Measurements from ENCODE around the gene DNLZ. TPM values are rescaled to one million over a fixed set of nuclear protein-coding genes. Genes with fewer than 3 reads are reported as not detected.

The DNLZ gene
- total and polyA plus RNA-seq, 9 of the 15 experiments (the other 6 are each of a cell fraction or from before 2014, with no cell fraction given) = 0.17 to 44.6 (median 3.4) TPM

DNA sequence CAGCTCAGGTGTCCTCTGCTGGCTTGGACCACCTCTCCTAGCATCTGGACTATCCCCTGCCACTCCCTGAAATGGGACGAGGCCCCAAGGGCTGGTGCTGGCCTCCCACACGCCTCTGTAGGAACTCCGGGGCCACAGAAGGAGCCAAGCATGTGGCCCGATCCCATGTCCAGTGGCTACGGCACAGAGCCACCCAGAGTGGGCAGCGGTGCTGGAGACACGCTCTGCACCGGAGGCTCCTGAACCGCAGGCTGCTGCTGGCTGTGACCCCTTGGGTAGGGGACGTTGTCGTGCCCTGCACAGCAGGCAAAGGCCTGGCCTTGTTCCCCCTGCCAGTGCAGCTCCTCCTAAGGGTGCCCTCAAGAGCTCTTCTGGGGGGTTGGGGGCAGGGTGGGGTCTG, 16.3 kb upstream of the DNLZ start:
- in situ Hi-C loops (cut with MboI) = no loop called here
- CTCF ChIA-PET (ENCODE audit: low intra/inter-chr PET ratio) = no interaction called here

More for the DNA sequence above, 16.3 kb upstream of the DNLZ start:
- Histone ChIP-seq H4K20me1 (replicated peaks; ENCODE audit: control insufficient read depth, insufficient read depth, low read length) (no peaks in the 10 kb centered on the region), H3K27ac (ENCODE audit: extremely low read depth, low read depth, low read length) (no peak overlapping the region), H3K9me1 (ENCODE audit: control insufficient read depth, insufficient read depth, low read length) (no peaks in the 10 kb centered on the region), H3K9ac (ENCODE audit: insufficient read depth in 1 of 2, low read depth in 2 of 2, low read length in 2 of 2) (peak overlapping the region in 1 of 2 experiments; percentile 26; a peak in 1 of 4 replicates), H3K79me2 (ENCODE audit: control insufficient read depth, insufficient read depth, low read length) (no peaks in the 10 kb centered on the region), H3K4me2 (ENCODE audit: insufficient read depth, low read length) (no peak overlapping the region), H2AFZ (ENCODE audit: low read depth, low read length) (no peak overlapping the region), H3K9me3 (replicated peaks; ENCODE audit: control insufficient read depth, insufficient read depth, low read depth, low read length) (no peaks in the 10 kb centered on the region), H3K36me3 (ENCODE audit: control insufficient read depth, insufficient read depth, low read length) (peaks cover 98% of the 10 kb centered on the region; the same call in 2 of the 3 replicates), H3K4me1 (replicated peaks in 1 of 2; ENCODE audit: control insufficient read depth in 2 of 2, insufficient read depth in 2 of 2, low read length in 2 of 2) (peaks cover 0 to 47% of the 10 kb centered on the region in 2 experiments; a peak in 1 of 5 replicates), H3K27me3 (ENCODE audit: control insufficient read depth in 2 of 2, insufficient read depth in 2 of 2, low read length in 2 of 2) (no peaks in the 10 kb centered on the region), H3K4me3 (no peak overlapping the region)
- no peak for DNase-seq (ENCODE audit: extremely low read depth in 1 of 4, low spot score in 3 of 4)
- no TSS peak for BruUV-seq (replicated peaks)
- FAIRE-seq = no peak
- POLR2A ChIA-PET = no interaction called here
- TF ChIP-seq ZNF431 (CRISPR knock-in tag; IDR thresholded peaks at IDR 0.05) = no peak
- TF ChIP-seq, protein P1, sequence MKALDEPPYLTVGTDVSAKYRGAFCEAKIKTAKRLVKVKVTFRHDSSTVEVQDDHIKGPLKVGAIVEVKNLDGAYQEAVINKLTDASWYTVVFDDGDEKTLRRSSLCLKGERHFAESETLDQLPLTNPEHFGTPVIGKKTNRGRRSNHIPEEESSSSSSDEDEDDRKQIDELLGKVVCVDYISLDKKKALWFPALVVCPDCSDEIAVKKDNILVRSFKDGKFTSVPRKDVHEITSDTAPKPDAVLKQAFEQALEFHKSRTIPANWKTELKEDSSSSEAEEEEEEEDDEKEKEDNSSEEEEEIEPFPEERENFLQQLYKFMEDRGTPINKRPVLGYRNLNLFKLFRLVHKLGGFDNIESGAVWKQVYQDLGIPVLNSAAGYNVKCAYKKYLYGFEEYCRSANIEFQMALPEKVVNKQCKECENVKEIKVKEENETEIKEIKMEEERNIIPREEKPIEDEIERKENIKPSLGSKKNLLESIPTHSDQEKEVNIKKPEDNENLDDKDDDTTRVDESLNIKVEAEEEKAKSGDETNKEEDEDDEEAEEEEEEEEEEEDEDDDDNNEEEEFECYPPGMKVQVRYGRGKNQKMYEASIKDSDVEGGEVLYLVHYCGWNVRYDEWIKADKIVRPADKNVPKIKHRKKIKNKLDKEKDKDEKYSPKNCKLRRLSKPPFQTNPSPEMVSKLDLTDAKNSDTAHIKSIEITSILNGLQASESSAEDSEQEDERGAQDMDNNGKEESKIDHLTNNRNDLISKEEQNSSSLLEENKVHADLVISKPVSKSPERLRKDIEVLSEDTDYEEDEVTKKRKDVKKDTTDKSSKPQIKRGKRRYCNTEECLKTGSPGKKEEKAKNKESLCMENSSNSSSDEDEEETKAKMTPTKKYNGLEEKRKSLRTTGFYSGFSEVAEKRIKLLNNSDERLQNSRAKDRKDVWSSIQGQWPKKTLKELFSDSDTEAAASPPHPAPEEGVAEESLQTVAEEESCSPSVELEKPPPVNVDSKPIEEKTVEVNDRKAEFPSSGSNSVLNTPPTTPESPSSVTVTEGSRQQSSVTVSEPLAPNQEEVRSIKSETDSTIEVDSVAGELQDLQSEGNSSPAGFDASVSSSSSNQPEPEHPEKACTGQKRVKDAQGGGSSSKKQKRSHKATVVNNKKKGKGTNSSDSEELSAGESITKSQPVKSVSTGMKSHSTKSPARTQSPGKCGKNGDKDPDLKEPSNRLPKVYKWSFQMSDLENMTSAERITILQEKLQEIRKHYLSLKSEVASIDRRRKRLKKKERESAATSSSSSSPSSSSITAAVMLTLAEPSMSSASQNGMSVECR (CRISPR knock-in tag; IDR thresholded peaks at IDR 0.05) = no peak
- no peak for TF ChIP-seq ZC3H8 (IDR thresholded peaks at IDR 0.05)
- TF ChIP-seq, protein P2, sequence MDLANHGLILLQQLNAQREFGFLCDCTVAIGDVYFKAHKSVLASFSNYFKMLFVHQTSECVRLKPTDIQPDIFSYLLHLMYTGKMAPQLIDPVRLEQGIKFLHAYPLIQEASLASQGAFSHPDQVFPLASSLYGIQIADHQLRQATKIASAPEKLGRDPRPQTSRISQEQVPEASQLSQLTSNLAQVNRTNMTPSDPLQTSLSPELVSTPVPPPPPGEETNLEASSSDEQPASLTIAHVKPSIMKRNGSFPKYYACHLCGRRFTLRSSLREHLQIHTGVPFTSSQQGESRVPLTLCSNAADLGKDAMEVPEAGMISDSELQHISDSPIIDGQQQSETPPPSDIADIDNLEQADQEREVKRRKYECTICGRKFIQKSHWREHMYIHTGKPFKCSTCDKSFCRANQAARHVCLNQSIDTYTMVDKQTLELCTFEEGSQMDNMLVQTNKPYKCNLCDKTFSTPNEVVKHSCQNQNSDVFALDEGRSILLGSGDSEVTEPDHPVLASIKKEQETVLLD (IDR thresholded peaks at IDR 0.05) = no peak
- TF ChIP-seq, protein P3, sequence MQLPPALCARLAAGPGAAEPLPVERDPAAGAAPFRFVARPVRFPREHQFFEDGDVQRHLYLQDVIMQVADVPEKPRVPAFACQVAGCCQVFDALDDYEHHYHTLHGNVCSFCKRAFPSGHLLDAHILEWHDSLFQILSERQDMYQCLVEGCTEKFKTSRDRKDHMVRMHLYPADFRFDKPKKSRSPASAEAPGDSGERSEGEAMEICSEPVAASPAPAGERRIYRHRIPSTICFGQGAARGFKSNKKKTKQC (CRISPR knock-in tag; IDR thresholded peaks at IDR 0.05) = no peak
- no peak for TF ChIP-seq GABPB1 (CRISPR knock-in tag; IDR thresholded peaks at IDR 0.05)
- TF ChIP-seq ZNF165 (CRISPR knock-in tag; IDR thresholded peaks at IDR 0.05; ENCODE audit: borderline replicate concordance) = no peak
- TF ChIP-seq SRF (CRISPR knock-in tag; IDR thresholded peaks at IDR 0.05) = no peak
- no peak for TF ChIP-seq PHF8 (IDR thresholded peaks at IDR 0.05; ENCODE audit: borderline replicate concordance, low read length)
- TF ChIP-seq GTF2A2 (tag; IDR thresholded peaks at IDR 0.05) = no peak
- TF ChIP-seq ZEB2 (IDR thresholded peaks at IDR 0.05) = no peak
- TF ChIP-seq CBFB (CRISPR knock-in tag; IDR thresholded peaks at IDR 0.05) = no peak
- ATAC-seq = no peak
- WGBS (ENCODE audit: insufficient coverage, low coverage, missing lambda C conversion rate) = 91% methylated on average over 11 of the region's 11 CpGs
- intact Hi-C loops (cut with micrococcal nuclease) = no loop called here

All from K562 (cell line).